K562 (cell line): ENCODE measurements around the gene ARL6IP1. TPM values are rescaled to one million over a fixed set of nuclear protein-coding genes. Genes with fewer than 3 reads are reported as not detected.
A peak's percentile ranks its signal among the peaks of the same experiment; 100 is the strongest.

ENCODE experiments used
- ARHGAP35 ChIP-seq: fragments of 450-650 bp; IDR thresholded peaks from 2 replicates; pipeline ENCODE4 v1.6.1; 2018; ENCODE audit not compliant: partially characterized antibody
- BCOR ChIP-seq: fragments of 450-650 bp; IDR thresholded peaks from 2 replicates; pipeline ENCODE4 v1.6.1; 2016
- GATA2 ChIP-seq: sonication (generic); formaldehyde crosslinking; IDR thresholded peaks from 2 replicates; pipeline ENCODE4 v1.4.0; 2020; ENCODE audit warnings: mild to moderate bottlenecking, missing genetic modification reagents
- HNRNPK ChIP-seq: fragments of 200-400 bp; formaldehyde crosslinking; IDR thresholded peaks from one replicate; pipeline ENCODE4 v1.6.1; 2018; ENCODE audit warnings: mild to moderate bottlenecking, low read depth, low read length; ENCODE audit not compliant: poor library complexity, severe bottlenecking
- IRF9 ChIP-seq: fragments of 450-650 bp; IDR thresholded peaks from 2 replicates; pipeline ENCODE4 v1.6.1; 2016; ENCODE audit warnings: missing biosample characterization, missing genetic modification characterization
- MCM7 ChIP-seq, 2 experiments: fragments of 450-650 bp; IDR thresholded peaks; 2 replicates each; pipeline ENCODE4 v1.6.1; 2016 to 2018
- MGA ChIP-seq: fragments of 450-650 bp; IDR thresholded peaks from 2 replicates; pipeline ENCODE4 v1.6.1; 2016; ENCODE audit warnings: mild to moderate bottlenecking, moderate library complexity
- RBBP5 ChIP-seq: fragments of 200-600 bp; sonication (generic); IDR thresholded peaks from 2 replicates; pipeline ENCODE4 v1.6.1; 2012; ENCODE audit warnings: borderline replicate concordance, mild to moderate bottlenecking, low read length, control low read depth, inconsistent platforms; ENCODE audit not compliant: insufficient read depth, poor library complexity, severe bottlenecking
- ZBTB7A ChIP-seq: IDR thresholded peaks from 2 replicates; pipeline ENCODE4 v1.6.1; 2011; ENCODE audit warnings: low read depth, mild to moderate bottlenecking, low read length, moderate library complexity, borderline replicate concordance; ENCODE audit not compliant: control insufficient read depth
- ZFP36 ChIP-seq: fragments of 150-350 bp; IDR thresholded peaks from 2 replicates; pipeline ENCODE4 v1.6.1; 2018; ENCODE audit warnings: low read length, low read depth; ENCODE audit not compliant: partially characterized antibody
- ZNF717 ChIP-seq: fragments of 250-450 bp; sonication (Bioruptor Pico); IDR thresholded peaks from 2 replicates; pipeline ENCODE4 v1.5.0; 2021
- polyA plus RNA-seq, 8 experiments: library from polyadenylated mRNA; depleted of rRNA in 4 of 8; stranded (reverse) in 5 of 8; unstranded in 3 of 8; fragments of >200 nt; fragmentation: Nextera tagmentation in 2 of 8; fragmentation: Illumina TruSeq in 1 of 8; extraction: Ambion mirVana in 2 of 8; extraction: Trizol in 1 of 8; gene quantifications; 2 replicates each; pipeline versions ENCODE4 v1.2.1 to v1.2.3, GENCODE V29; 2011 to 2014; ENCODE audit warnings: inconsistent platforms in 1 of 8, missing spikeins in 1 of 8
- total RNA-seq, 7 experiments: library from RNA; depleted of rRNA in 6 of 7; stranded (reverse); fragments of >200 nt in 6 of 7; fragmentation: Illumina TruSeq in 2 of 7; extraction: Trizol in 2 of 7; gene quantifications; 2 replicates each; pipeline versions ENCODE4 v1.2.1 to v1.2.3, GENCODE V29; 2011 to 2021; ENCODE audit warnings: low replicate concordance in 1 of 7
- TF ChIP-seq, protein P1 (sequence below): sonication (generic); formaldehyde crosslinking; IDR thresholded peaks from 2 replicates; pipeline ENCODE4 v1.8.0; 2022; ENCODE audit warnings: missing genetic modification reagents, mild to moderate bottlenecking, borderline replicate concordance

The ARL6IP1 gene
- total and polyA plus RNA-seq, 9 of the 15 experiments (the other 6 are each of a cell fraction or from before 2014, with no cell fraction given), result 102 to 391 (median 162) TPM

DNA sequence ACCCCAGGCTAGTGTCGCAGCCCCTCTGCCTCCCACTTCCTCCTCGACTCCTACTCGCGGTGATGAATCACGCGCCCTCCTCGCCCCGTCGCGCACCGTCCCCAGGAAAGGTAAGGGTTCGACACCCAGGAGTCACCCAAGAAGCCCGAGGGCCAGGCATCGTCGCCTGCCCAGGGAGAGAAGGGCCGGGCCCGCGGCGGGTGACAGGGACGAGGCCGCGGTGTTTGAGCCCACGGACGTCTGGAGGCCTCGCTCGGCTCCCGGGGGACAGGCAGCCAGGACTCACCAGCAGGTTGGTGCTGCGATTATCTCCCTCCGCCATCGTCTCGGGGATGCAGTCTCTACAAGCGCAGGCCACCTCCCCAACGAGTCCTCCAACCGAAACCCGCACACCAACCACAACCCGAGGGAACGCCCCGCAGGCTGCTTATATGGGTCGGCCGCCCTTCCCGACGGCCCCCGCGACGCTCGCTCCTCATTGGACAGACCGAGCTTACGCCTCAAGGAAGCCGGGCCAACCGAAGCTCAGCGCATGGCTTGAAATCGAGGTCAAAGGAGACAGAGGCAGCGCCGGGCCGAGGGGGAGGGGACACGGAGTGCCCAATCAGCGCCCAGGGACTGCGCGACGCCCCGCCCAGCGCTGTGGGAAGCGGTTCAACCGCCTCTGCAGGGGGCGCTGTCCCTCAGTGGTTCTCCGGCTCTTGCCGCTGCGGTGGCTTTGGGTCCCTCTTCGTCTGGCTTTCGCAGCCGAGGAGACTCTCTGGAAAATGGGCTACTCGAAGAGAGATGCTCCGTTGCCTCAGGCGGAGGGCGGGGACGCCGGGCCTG, at the start of gene ARL6IP1 (continued):
- TF ChIP-seq ZBTB7A (peak; percentile 70; the same call in 1 of the 2 replicates), HNRNPK (no peak), RBBP5 (peak; percentile 73), ZFP36 (no peak), ZNF717 (CRISPR knock-in tag) (0 out of 2 replicates have a peak, but pooled peaks have one; percentile 58), MCM7 (IDR thresholded peaks at IDR 0.05) (no peak), MGA (peak; percentile 78), ARHGAP35 (no peak), GATA2 (CRISPR knock-in tag) (peak; percentile 82), BCOR (peak; percentile 40; the same call in 1 of the 2 replicates), IRF9 (tag) (no peak)
- TF ChIP-seq, protein P1, sequence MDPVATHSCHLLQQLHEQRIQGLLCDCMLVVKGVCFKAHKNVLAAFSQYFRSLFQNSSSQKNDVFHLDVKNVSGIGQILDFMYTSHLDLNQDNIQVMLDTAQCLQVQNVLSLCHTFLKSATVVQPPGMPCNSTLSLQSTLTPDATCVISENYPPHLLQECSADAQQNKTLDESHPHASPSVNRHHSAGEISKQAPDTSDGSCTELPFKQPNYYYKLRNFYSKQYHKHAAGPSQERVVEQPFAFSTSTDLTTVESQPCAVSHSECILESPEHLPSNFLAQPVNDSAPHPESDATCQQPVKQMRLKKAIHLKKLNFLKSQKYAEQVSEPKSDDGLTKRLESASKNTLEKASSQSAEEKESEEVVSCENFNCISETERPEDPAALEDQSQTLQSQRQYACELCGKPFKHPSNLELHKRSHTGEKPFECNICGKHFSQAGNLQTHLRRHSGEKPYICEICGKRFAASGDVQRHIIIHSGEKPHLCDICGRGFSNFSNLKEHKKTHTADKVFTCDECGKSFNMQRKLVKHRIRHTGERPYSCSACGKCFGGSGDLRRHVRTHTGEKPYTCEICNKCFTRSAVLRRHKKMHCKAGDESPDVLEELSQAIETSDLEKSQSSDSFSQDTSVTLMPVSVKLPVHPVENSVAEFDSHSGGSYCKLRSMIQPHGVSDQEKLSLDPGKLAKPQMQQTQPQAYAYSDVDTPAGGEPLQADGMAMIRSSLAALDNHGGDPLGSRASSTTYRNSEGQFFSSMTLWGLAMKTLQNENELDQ (CRISPR knock-in tag), result no peak
